Hepatocyte (in vitro differentiated cells): Measurements from ENCODE around the gene ROBO4. TPM values are rescaled to one million over a fixed set of nuclear protein-coding genes. Genes with fewer than 3 reads are reported as not detected.
A peak's percentile ranks its signal among the peaks of the same experiment; 100 is the strongest.

Experiments
- DNase-seq: peaks from one replicate; pipeline ENCODE4 v3.0.0-alpha.2; 2016; ENCODE audit warnings: low spot score
- H2AFZ ChIP-seq: fragments of 200-600 bp; sonication (generic); 2 replicates; pipeline ENCODE4 v1.6.0; 2016; ENCODE audit warnings: antibody characterized with exemption, mild to moderate bottlenecking
- H3K27ac ChIP-seq: fragments of 200-600 bp; sonication (generic); 2 replicates; pipeline ENCODE4 v1.5.1; 2016; ENCODE audit warnings: mild to moderate bottlenecking
- H3K27me3 ChIP-seq: fragments of 200-600 bp; sonication (generic); 2 replicates; pipeline ENCODE4 v1.6.1; 2016
- H3K36me3 ChIP-seq: fragments of 200-600 bp; sonication (generic); replicated peaks from 2 replicates; pipeline ENCODE4 v1.5.1; 2016; ENCODE audit warnings: low read depth; ENCODE audit not compliant: insufficient read depth
- H3K4me1 ChIP-seq: fragments of 200-600 bp; sonication (generic); 2 replicates; pipeline ENCODE4 v1.5.1; 2016; ENCODE audit warnings: mild to moderate bottlenecking, moderate library complexity; ENCODE audit not compliant: insufficient read depth
- H3K4me2 ChIP-seq: fragments of 200-600 bp; sonication (generic); 2 replicates; pipeline ENCODE4 v1.6.0; 2016
- H3K4me3 ChIP-seq: fragments of 200-600 bp; sonication (generic); 2 replicates; pipeline ENCODE4 v1.5.1; 2016; ENCODE audit warnings: mild to moderate bottlenecking
- H3K79me2 ChIP-seq: fragments of 200-600 bp; sonication (generic); 2 replicates; pipeline ENCODE4 v1.6.0; 2017; ENCODE audit warnings: mild to moderate bottlenecking
- H3K9me2 ChIP-seq: fragments of 200-600 bp; sonication (generic); replicated peaks from 2 replicates; pipeline ENCODE4 v1.6.0; 2017; ENCODE audit warnings: mild to moderate bottlenecking; ENCODE audit not compliant: insufficient read depth
- H3K9me3 ChIP-seq: fragments of 200-600 bp; sonication (generic); 2 replicates; pipeline ENCODE4 v1.5.1; 2016; ENCODE audit warnings: low read depth, mild to moderate bottlenecking
- H4K20me1 ChIP-seq: fragments of 200-600 bp; sonication (generic); 2 replicates; pipeline ENCODE4 v1.6.0; 2016; ENCODE audit warnings: mild to moderate bottlenecking; ENCODE audit not compliant: insufficient read depth, poor library complexity, severe bottlenecking
- EZH2 ChIP-seq: fragments of 200-600 bp; sonication (generic); IDR thresholded peaks from 2 replicates; pipeline ENCODE4 v1.6.1; 2016; ENCODE audit warnings: antibody characterized with exemption, mild to moderate bottlenecking, borderline replicate concordance
- EZH2phosphoT487 ChIP-seq: fragments of 200-600 bp; sonication (generic); IDR thresholded peaks from one replicate; pipeline ENCODE4 v1.6.1; 2018; ENCODE audit warnings: antibody characterized with exemption, mild to moderate bottlenecking, low read depth, moderate library complexity; ENCODE audit not compliant: unreplicated experiment, severe bottlenecking
- WGBS: methylation state at CpG from one replicate; pipeline ENCODE4 v1.1.6; 2016; ENCODE audit warnings: low lambda C conversion rate; ENCODE audit errors: missing lambda C conversion rate; 5-methylcytosine and 5-hydroxymethylcytosine counted together
- polyA plus RNA-seq: library from polyadenylated mRNA; unstranded; fragments of >200 nt; fragmentation: Nextera tagmentation; extraction: Ambion mirVana; gene quantifications from 2 replicates; pipeline ENCODE4 v1.2.1, GENCODE V29; 2016
- total RNA-seq: library from RNA; depleted of rRNA; stranded (reverse); fragments of >200 nt; gene quantifications from 2 replicates; pipeline ENCODE4 v1.2.3, GENCODE V29; 2014
- TF ChIP-seq, protein P1 (sequence below): fragments of 200-600 bp; sonication (generic); IDR thresholded peaks from 2 replicates; pipeline ENCODE4 v1.5.1; 2016; ENCODE audit warnings: antibody characterized with exemption, mild to moderate bottlenecking; ENCODE audit not compliant: poor library complexity

The ROBO4 gene
- total and polyA plus RNA-seq, 2 experiments from 2014 or later, result 0.28 to 2.0 TPM

DNA sequence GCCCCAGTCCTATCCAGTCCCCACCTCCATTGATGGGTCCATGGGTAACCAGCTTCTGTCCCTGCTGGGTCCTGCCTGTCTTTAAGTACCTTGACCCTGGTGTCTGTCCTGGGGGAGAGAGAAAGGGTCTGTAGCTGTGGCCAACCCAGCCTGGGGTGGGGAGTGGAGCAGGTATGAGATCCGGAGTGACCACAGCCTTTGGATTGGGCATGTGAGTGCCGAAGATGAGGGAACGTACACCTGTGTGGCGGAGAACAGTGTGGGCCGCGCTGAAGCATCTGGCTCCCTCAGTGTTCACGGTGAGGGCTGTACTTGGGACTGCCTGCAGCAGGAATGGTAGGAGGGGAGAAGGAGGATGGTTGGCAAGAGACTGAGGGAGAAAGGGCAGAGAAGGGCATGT lies 27.2 kb downstream of the ROBO4 start:
- TF ChIP-seq, protein P1, sequence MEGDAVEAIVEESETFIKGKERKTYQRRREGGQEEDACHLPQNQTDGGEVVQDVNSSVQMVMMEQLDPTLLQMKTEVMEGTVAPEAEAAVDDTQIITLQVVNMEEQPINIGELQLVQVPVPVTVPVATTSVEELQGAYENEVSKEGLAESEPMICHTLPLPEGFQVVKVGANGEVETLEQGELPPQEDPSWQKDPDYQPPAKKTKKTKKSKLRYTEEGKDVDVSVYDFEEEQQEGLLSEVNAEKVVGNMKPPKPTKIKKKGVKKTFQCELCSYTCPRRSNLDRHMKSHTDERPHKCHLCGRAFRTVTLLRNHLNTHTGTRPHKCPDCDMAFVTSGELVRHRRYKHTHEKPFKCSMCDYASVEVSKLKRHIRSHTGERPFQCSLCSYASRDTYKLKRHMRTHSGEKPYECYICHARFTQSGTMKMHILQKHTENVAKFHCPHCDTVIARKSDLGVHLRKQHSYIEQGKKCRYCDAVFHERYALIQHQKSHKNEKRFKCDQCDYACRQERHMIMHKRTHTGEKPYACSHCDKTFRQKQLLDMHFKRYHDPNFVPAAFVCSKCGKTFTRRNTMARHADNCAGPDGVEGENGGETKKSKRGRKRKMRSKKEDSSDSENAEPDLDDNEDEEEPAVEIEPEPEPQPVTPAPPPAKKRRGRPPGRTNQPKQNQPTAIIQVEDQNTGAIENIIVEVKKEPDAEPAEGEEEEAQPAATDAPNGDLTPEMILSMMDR, result no peak
- TF ChIP-seq EZH2 (no peak), EZH2phosphoT487 (no peak)
- Histone ChIP-seq H3K27me3 (peaks cover 92% of the 10 kb centered on the region), H3K4me3 (no peak overlapping the region), H3K27ac (no peak overlapping the region), H3K4me2 (no peak overlapping the region), H3K9me2 (no peaks in the 10 kb centered on the region), H4K20me1 (no peaks in the 10 kb centered on the region), H3K36me3 (no peaks in the 10 kb centered on the region), H3K9me3 (no peaks in the 10 kb centered on the region), H2AFZ (no peak overlapping the region), H3K4me1 (peaks cover 10% of the 10 kb centered on the region), H3K79me2 (no peaks in the 10 kb centered on the region)
- WGBS, result 86% methylated on average over 7 of the region's 7 CpGs
- DNase-seq, result no peak

DNA sequence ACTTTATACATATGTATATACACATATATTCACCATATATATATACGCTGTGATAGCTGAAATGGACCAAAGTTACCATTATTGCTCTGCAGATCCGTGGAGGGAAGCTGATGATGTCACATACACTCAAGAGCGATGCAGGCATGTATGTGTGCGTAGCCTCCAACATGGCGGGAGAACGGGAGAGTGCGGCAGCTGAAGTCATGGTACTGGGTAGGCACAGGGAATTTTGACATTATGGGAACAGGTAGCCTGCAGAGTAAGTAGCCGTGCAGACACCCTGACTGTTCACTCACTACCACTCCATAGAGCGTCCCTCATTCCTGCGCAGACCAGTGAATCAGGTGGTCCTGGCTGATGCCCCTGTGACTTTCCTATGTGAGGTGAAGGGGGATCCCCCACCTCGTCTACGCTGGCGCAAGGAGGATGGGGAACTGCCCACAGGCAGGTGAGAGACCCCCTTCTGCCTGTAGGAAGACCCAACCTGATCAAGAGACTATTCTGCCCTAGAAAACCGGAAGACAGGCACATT lies 27.7 kb downstream of the ROBO4 start:
- WGBS, result 83% methylated on average over 14 of the region's 14 CpGs
- Histone ChIP-seq H3K4me2 (no peak overlapping the region), H3K79me2 (no peaks in the 10 kb centered on the region), H2AFZ (no peak overlapping the region), H3K36me3 (no peaks in the 10 kb centered on the region), H3K4me1 (peaks cover 11% of the 10 kb centered on the region), H3K27me3 (peaks cover 94% of the 10 kb centered on the region), H3K27ac (no peak overlapping the region), H3K9me2 (no peaks in the 10 kb centered on the region), H3K4me3 (no peak overlapping the region), H3K9me3 (no peaks in the 10 kb centered on the region), H4K20me1 (no peaks in the 10 kb centered on the region)
- no peak for TF ChIP-seq EZH2
- TF ChIP-seq, protein P1, result no peak
- no peak for TF ChIP-seq EZH2phosphoT487
- DNase-seq, result no peak

DNA sequence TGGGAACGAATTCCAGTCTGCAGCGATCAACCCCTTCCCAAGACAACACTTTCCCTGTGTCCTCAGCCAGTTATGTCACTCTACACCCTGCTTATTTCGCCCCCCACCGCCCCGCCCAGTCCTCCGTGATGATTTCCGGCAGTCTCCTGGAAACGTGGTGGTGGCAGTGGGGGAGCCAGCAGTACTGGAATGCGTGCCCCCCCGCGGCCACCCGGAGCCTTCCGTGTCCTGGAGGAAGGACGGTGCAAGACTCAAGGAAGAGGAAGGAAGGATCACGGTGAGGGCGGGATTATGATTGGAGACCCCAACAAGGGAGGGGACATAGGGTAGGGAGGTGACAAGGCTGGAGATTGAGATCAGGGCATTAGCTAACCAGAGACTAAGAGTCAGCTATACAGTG lies 28.3 kb downstream of the ROBO4 start:
- no peaks in the 10 kb centered on the region for H3K9me2 ChIP-seq
- 24% methylated on average over 15 of the region's 16 CpGs for WGBS
- TF ChIP-seq EZH2 (no peak), EZH2phosphoT487 (no peak)
- TF ChIP-seq, protein P1, result no peak
- H3K4me2 ChIP-seq, result peak overlapping the region; percentile 44
- H3K79me2 ChIP-seq, result no peaks in the 10 kb centered on the region
- H3K27me3 ChIP-seq, result peaks cover 98% of the 10 kb centered on the region
- H3K9me3 ChIP-seq, result no peaks in the 10 kb centered on the region
- H4K20me1 ChIP-seq, result no peaks in the 10 kb centered on the region
- DNase-seq, result no peak
- no peak overlapping the region for H2AFZ ChIP-seq
- H3K4me1 ChIP-seq, result peaks cover 11% of the 10 kb centered on the region
- H3K36me3 ChIP-seq, result no peaks in the 10 kb centered on the region
- no peak overlapping the region for H3K27ac ChIP-seq
- H3K4me3 ChIP-seq, result no peak overlapping the region
